Liver (tissue), 9 donors: Measurements from ENCODE around the gene BBC3. TPM values are rescaled to one million over a fixed set of nuclear protein-coding genes. Genes with fewer than 3 reads are reported as not detected.

Experiments used
- DNase-seq: peaks from one replicate; pipeline ENCODE4 v3.0.0-alpha.2; 2017; ENCODE audit warnings: low spot score
- H3K27ac ChIP-seq, 2 donors: one replicate each; pipeline ENCODE4 v1.7.0; 2013; ENCODE audit warnings: inconsistent platforms in 2 of 2, low read length in 2 of 2, control low read depth in 1 of 2, low read depth in 1 of 2, mild to moderate bottlenecking in 1 of 2
- H3K27me3 ChIP-seq, 4 donors: one replicate each; pipeline versions ENCODE4 v1.6.1 to v1.7.0; 2013; ENCODE audit warnings: low read length in 3 of 4, inconsistent platforms in 1 of 4, mild to moderate bottlenecking in 1 of 4, moderate library complexity in 1 of 4; ENCODE audit not compliant: control insufficient read depth in 4 of 4, insufficient read depth in 4 of 4
- H3K36me3 ChIP-seq, 4 donors: one replicate each; pipeline versions ENCODE4 v1.6.1 to v1.7.0; 2013; ENCODE audit warnings: low read length in 3 of 4, mild to moderate bottlenecking in 3 of 4, low read depth in 1 of 4, moderate library complexity in 1 of 4; ENCODE audit not compliant: control insufficient read depth in 4 of 4, insufficient read depth in 3 of 4
- H3K4me1 ChIP-seq, 4 donors: one replicate each; pipeline versions ENCODE4 v1.6.1 to v1.7.0; 2013; ENCODE audit warnings: low read length in 3 of 4, mild to moderate bottlenecking in 3 of 4, moderate library complexity in 1 of 4; ENCODE audit not compliant: control insufficient read depth in 4 of 4, insufficient read depth in 4 of 4
- H3K4me3 ChIP-seq, 3 donors: one replicate each; pipeline versions ENCODE4 v1.6.1 to v1.7.0; 2013; ENCODE audit warnings: low read length in 3 of 3, control low read depth in 1 of 3, low read depth in 1 of 3, mild to moderate bottlenecking in 1 of 3
- H3K9ac ChIP-seq, 2 donors: one replicate each; pipeline ENCODE4 v1.7.0; 2013; ENCODE audit warnings: low read length in 2 of 2, mild to moderate bottlenecking in 2 of 2, moderate library complexity in 2 of 2, control low read depth in 1 of 2, low read depth in 1 of 2
- H3K9me3 ChIP-seq, 4 donors: one replicate each; pipeline versions ENCODE4 v1.6.1 to v1.7.0; 2013; ENCODE audit warnings: low read length in 3 of 4; ENCODE audit not compliant: control insufficient read depth in 4 of 4
- ATF3 ChIP-seq: IDR thresholded peaks from 2 replicates; pipeline ENCODE4 v1.6.1; 2016; ENCODE audit warnings: antibody characterized with exemption
- CTCF ChIP-seq: fragments of 150-350 bp; IDR thresholded peaks from 2 replicates; pipeline ENCODE4 v1.5.1; 2017; ENCODE audit warnings: improper control_type of control experiment, low read depth, low read length; ENCODE audit not compliant: missing input control
- FOXA1 ChIP-seq: IDR thresholded peaks from 2 replicates; pipeline ENCODE4 v1.6.1; 2016; ENCODE audit warnings: antibody characterized with exemption
- FOXA2 ChIP-seq: IDR thresholded peaks from 2 replicates; pipeline ENCODE4 v1.6.1; 2016; ENCODE audit warnings: antibody characterized with exemption
- GABPA ChIP-seq, 2 donors: IDR thresholded peaks in 1 of 2; conservative IDR thresholded peaks in 1 of 2; 2 replicates each; pipeline ENCODE4 v1.6.1; 2016; ENCODE audit warnings: antibody characterized with exemption in 2 of 2, mild to moderate bottlenecking in 1 of 2, moderate library complexity in 1 of 2
- HNF4A ChIP-seq, 2 donors: conservative IDR thresholded peaks; 2 replicates each; pipeline ENCODE4 v1.6.1; 2016; ENCODE audit warnings: antibody characterized with exemption in 2 of 2, mild to moderate bottlenecking in 2 of 2
- JUND ChIP-seq, 2 donors: IDR thresholded peaks; 2 replicates each; pipeline ENCODE4 v1.6.1; 2016; ENCODE audit warnings: antibody characterized with exemption in 2 of 2
- MAX ChIP-seq: IDR thresholded peaks from 2 replicates; pipeline ENCODE4 v1.6.1; 2016; ENCODE audit warnings: antibody characterized with exemption
- NR2F2 ChIP-seq: IDR thresholded peaks from 2 replicates; pipeline ENCODE4 v1.6.1; 2016; ENCODE audit warnings: antibody characterized with exemption
- REST ChIP-seq: IDR thresholded peaks from 2 replicates; pipeline ENCODE4 v1.6.1; 2016; ENCODE audit warnings: antibody characterized with exemption, mild to moderate bottlenecking
- SP1 ChIP-seq: IDR thresholded peaks from 2 replicates; pipeline ENCODE4 v1.6.1; 2018; ENCODE audit warnings: antibody characterized with exemption, mild to moderate bottlenecking
- YY1 ChIP-seq: IDR thresholded peaks from 2 replicates; pipeline ENCODE4 v1.6.1; 2016; ENCODE audit warnings: antibody characterized with exemption, mild to moderate bottlenecking
- ZBTB33 ChIP-seq: IDR thresholded peaks from 2 replicates; pipeline ENCODE4 v1.6.1; 2016; ENCODE audit warnings: antibody characterized with exemption
- WGBS: extraction: QIAGEN DNeasy Blood & Tissue Kit; methylation state at CpG from one replicate; pipeline ENCODE4 v1.1.7; 2013; 5-methylcytosine and 5-hydroxymethylcytosine counted together
- polyA plus RNA-seq, 2 donors: library from polyadenylated mRNA; stranded (reverse) in 1 of 2; unstranded in 1 of 2; fragments of 200-250 nt in 1 of 2; fragments of >200 nt in 1 of 2; fragmentation: Nextera tagmentation in 1 of 2; extraction: Ambion mirVana in 1 of 2; gene quantifications; one replicate each; pipeline versions ENCODE4 v1.2.1 to v1.2.3, GENCODE V29; 2013 to 2015
- total RNA-seq, 2 donors: library from RNA; depleted of rRNA; stranded (reverse); fragments of >200 nt; gene quantifications; one replicate each; pipeline ENCODE4 v1.2.3, GENCODE V29; 2014
- donor health status: healthy.
- donor health status: healthy.
- donor health status: healthy.
- donor health status: healthy.
- donor health status: healthy.

The BBC3 gene
- total and polyA plus RNA-seq, 4 donors: 0.35 to 2.6 (median 1.6) TPM

- peak overlapping the region in 1 of 2 donors; percentile 63 for H3K9ac ChIP-seq
- peaks cover 0 to 3% (median 0%) of the 10 kb centered on the region in 4 donors for H3K36me3 ChIP-seq
- no peaks in the 10 kb centered on the region for H3K9me3 ChIP-seq
- 9% methylated on average over 50 of the region's 50 CpGs for WGBS
- no peaks in the 10 kb centered on the region for H3K27me3 ChIP-seq
- H3K4me3 ChIP-seq: peak overlapping the region in 2 of 3 donors; percentile 1 to 73
- no peak for TF ChIP-seq GABPA (IDR thresholded peaks at IDR 0.05 in 1 of 2, conservative IDR thresholded peaks at IDR 0.05 in 1 of 2)
- TF ChIP-seq REST: no peak
- no peak for TF ChIP-seq SP1
- no peak for TF ChIP-seq HNF4A (conservative IDR thresholded peaks at IDR 0.05)
- TF ChIP-seq ZBTB33: no peak
- TF ChIP-seq CTCF: no peak
- DNase-seq: peak; percentile 50
- H3K4me1 ChIP-seq: peaks cover 9 to 42% (median 29%) of the 10 kb centered on the region in 4 donors
- peak overlapping the region; percentile 98 for H3K27ac ChIP-seq
Observed at GRCh38 chr19:47228168-47228936, 2.6 kb downstream of the BBC3 start.

- no peaks in the 10 kb centered on the region for H3K27me3 ChIP-seq
- peak; percentile 58 for DNase-seq
- 2% methylated on average over 27 of the region's 27 CpGs for WGBS
- H3K4me3 ChIP-seq: peak overlapping the region; percentile 42 to 73 (median 60)
- peaks cover 9 to 42% (median 29%) of the 10 kb centered on the region in 4 donors for H3K4me1 ChIP-seq
- peaks cover 0 to 3% (median 0%) of the 10 kb centered on the region in 4 donors for H3K36me3 ChIP-seq
- H3K27ac ChIP-seq: peak overlapping the region; percentile 98
- peak overlapping the region; percentile 60 to 74 for H3K9ac ChIP-seq
- no peaks in the 10 kb centered on the region for H3K9me3 ChIP-seq
- TF ChIP-seq ZBTB33 (no peak), MAX (no peak), NR2F2 (peak; percentile 80), ATF3 (no peak), GABPA (IDR thresholded peaks at IDR 0.05 in 1 of 2, conservative IDR thresholded peaks at IDR 0.05 in 1 of 2) (no peak), FOXA1 (no peak), FOXA2 (no peak), YY1 (peak; percentile 27), HNF4A (conservative IDR thresholded peaks at IDR 0.05) (no peak), SP1 (peak; percentile 15), CTCF (peak; percentile 1), JUND (IDR thresholded peaks at IDR 0.05) (no peak)
Observed at GRCh38 chr19:47227352-47228167, 3.4 kb downstream of the BBC3 start.
